AG09319 (cell line): ENCODE data around the gene ESPNL.

Experiments used
- DNase-seq: peaks from one replicate; pipeline ENCODE4 v3.0.0-alpha.2; 2010; ENCODE audit warnings: low read depth; ENCODE audit errors: extremely low read depth
- CTCF ChIP-seq: IDR thresholded peaks from 2 replicates; pipeline ENCODE4 v1.5.1; 2011; ENCODE audit warnings: low read depth, mild to moderate bottlenecking, inconsistent platforms, low read length, moderate library complexity

The ESPNL gene

GRCh38 chr2:238157506-238158017 lies 57.4 kb downstream of the ESPNL start:
- no peak for DNase-seq
- no peak for TF ChIP-seq CTCF

GRCh38 chr2:238158018-238158508 lies 57.9 kb downstream of the ESPNL start:
- TF ChIP-seq CTCF, result no peak
- no peak for DNase-seq

- peak; percentile 36 for TF ChIP-seq CTCF
- DNase-seq, result no peak
These were observed 58.5 kb downstream of the ESPNL start, which contains the start of gene ERFE for GRCh38 chr2:238158509-238159070. Gene ERFE, plus strand, starts transcription at chr2:238158970. Its CDS starts 38 bp downstream, at chr2:238159008.

GRCh38 chr2:238159071-238159539 lies 59.0 kb downstream of the ESPNL start:
- DNase-seq, result no peak
- no peak for TF ChIP-seq CTCF

- no peak for TF ChIP-seq CTCF
- no peak for DNase-seq
These were observed 59.6 kb downstream of the ESPNL start for GRCh38 chr2:238159661-238160205.

- DNase-seq, result no peak
- TF ChIP-seq CTCF, result peak; percentile 25
These were observed 60.3 kb downstream of the ESPNL start for GRCh38 chr2:238160206-238161129.
